HG03045 (cell line): Measurements from ENCODE around the gene TAF10.

Experiments used
- ATAC-seq: cut with Tn5 transposase; IDR thresholded peaks from one replicate; pipeline ENCODE4 v1.9.1; 2021; ENCODE audit warnings: mild to moderate bottlenecking, moderate library complexity; ENCODE audit not compliant: unreplicated experiment

The TAF10 gene

DNA sequence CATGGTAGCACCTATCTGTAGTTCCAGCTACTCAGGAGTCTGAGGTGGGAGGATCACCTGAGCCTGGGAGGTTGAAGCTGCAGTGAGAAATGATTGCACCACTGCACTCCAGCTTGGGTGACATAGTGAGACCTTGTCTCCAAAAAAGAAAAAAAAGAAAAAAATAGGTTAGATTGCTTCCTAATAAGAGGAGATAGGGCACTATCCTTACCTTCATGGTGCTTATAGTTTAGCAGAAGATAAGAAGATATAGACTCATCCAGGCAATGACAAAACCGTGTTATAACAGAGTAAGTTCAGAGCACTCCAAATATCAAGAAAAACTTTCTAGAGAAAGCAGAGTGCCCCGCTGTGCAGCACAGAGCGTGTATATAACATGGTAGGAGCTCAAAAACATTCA lies 50.7 kb downstream of the TAF10 start:
- ATAC-seq, result no peak
